WTC11 (cell line): Measurements from ENCODE around the gene RHCG.

Experiments
- CREB1 ChIP-seq: sonication (generic); formaldehyde crosslinking; IDR thresholded peaks from 2 replicates; pipeline ENCODE4 v1.8.0; 2023; ENCODE audit warnings: mild to moderate bottlenecking, missing genetic modification reagents
- CREM ChIP-seq: sonication (generic); formaldehyde crosslinking; IDR thresholded peaks from 2 replicates; pipeline ENCODE4 v1.8.1; 2022; ENCODE audit warnings: mild to moderate bottlenecking, missing genetic modification reagents, moderate library complexity
- FOXP1 ChIP-seq: sonication (generic); formaldehyde crosslinking; IDR thresholded peaks from 2 replicates; pipeline ENCODE4 v1.8.0; 2022; ENCODE audit warnings: missing genetic modification reagents, mild to moderate bottlenecking, moderate library complexity, borderline replicate concordance
- ZNF121 ChIP-seq: sonication (generic); formaldehyde crosslinking; IDR thresholded peaks from 2 replicates; pipeline ENCODE4 v1.8.0; 2023; ENCODE audit warnings: missing genetic modification reagents
- ZNF138 ChIP-seq: sonication (generic); formaldehyde crosslinking; conservative IDR thresholded peaks from 2 replicates; pipeline ENCODE4 v1.8.1; 2022; ENCODE audit warnings: mild to moderate bottlenecking, moderate library complexity, missing genetic modification reagents
- TF ChIP-seq, protein P1 (sequence below): fragments of 200-600 bp; IDR thresholded peaks from 2 replicates; pipeline ENCODE4 v1.8.0; 2022; ENCODE audit warnings: antibody characterized with exemption
- TF ChIP-seq, protein P2 (sequence below): sonication (generic); formaldehyde crosslinking; IDR thresholded peaks from 2 replicates; pipeline ENCODE4 v1.8.0; 2022; ENCODE audit warnings: mild to moderate bottlenecking, missing genetic modification reagents
- TF ChIP-seq, protein P3 (sequence below): sonication (generic); formaldehyde crosslinking; conservative IDR thresholded peaks from 2 replicates; pipeline ENCODE4 v1.8.1; 2022; ENCODE audit warnings: mild to moderate bottlenecking, missing genetic modification reagents

DNA sequence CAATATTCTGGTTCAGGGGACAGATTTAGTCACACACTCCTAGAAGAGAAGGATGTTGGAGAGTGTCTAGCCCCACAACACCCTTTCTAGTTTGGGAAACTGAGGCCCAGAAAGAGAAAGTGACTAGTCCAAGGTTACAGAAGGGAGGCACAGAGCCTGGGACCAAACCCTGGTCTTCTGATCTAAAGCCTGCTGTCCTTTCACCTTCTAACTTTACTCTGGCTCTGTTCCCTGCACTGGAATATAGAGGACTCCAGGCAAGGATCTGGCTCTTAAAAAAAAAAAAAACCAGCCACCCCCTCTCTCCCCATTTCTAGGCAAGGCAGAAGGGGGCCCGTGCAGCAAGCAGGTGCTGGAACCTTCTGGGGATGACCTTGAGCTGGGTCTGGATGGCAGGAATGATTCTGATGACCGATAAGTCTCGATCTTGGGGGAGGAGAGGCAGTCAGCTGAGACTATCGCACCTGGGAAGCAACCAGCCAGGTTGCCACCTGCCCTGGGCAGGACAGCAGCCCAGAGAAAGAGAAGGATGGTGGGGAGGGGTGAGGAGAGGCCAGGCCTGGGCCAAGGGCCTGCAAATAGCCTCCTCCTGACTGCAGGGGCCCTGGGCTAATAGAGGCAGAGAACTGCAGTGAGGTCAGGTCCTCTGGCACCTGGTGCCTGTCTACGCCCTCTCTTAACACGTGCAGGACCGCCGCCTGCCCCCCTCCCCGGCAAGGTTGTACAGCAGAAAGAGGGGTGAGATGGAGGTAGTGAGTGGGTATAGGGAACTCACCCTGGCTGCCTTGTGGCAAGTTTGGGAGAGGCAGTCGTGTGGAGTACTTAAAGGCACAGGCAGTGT lies 30.4 kb upstream of the RHCG start:
- TF ChIP-seq CREM (CRISPR knock-in tag) (no peak), ZNF121 (no peak), ZNF138 (CRISPR knock-in tag) (no peak), FOXP1 (no peak), CREB1 (CRISPR knock-in tag) (no peak)
- TF ChIP-seq, protein P1, sequence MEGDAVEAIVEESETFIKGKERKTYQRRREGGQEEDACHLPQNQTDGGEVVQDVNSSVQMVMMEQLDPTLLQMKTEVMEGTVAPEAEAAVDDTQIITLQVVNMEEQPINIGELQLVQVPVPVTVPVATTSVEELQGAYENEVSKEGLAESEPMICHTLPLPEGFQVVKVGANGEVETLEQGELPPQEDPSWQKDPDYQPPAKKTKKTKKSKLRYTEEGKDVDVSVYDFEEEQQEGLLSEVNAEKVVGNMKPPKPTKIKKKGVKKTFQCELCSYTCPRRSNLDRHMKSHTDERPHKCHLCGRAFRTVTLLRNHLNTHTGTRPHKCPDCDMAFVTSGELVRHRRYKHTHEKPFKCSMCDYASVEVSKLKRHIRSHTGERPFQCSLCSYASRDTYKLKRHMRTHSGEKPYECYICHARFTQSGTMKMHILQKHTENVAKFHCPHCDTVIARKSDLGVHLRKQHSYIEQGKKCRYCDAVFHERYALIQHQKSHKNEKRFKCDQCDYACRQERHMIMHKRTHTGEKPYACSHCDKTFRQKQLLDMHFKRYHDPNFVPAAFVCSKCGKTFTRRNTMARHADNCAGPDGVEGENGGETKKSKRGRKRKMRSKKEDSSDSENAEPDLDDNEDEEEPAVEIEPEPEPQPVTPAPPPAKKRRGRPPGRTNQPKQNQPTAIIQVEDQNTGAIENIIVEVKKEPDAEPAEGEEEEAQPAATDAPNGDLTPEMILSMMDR = no peak
- TF ChIP-seq, protein P2, sequence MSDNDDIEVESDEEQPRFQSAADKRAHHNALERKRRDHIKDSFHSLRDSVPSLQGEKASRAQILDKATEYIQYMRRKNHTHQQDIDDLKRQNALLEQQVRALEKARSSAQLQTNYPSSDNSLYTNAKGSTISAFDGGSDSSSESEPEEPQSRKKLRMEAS (CRISPR knock-in tag) = no peak
- TF ChIP-seq, protein P3, sequence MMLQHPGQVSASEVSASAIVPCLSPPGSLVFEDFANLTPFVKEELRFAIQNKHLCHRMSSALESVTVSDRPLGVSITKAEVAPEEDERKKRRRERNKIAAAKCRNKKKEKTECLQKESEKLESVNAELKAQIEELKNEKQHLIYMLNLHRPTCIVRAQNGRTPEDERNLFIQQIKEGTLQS (CRISPR knock-in tag) = no peak
